OCI-LY1 (cell line): ENCODE measurements around the gene DCAF4L1.

Source experiments
- H2AFZ ChIP-seq: fragments of 200-600 bp; sonication (generic), shearing (Covaris generic); 2 replicates; pipeline ENCODE4 v1.6.0; 2014; ENCODE audit warnings: antibody characterized with exemption, mild to moderate bottlenecking, low read length
- H3F3A ChIP-seq: fragments of 200-600 bp; sonication (generic), shearing (Covaris generic); 2 replicates; pipeline ENCODE4 v1.6.0; 2014; ENCODE audit warnings: mild to moderate bottlenecking, antibody characterized with exemption, low read length, moderate library complexity; ENCODE audit not compliant: insufficient read depth
- H3K27ac ChIP-seq: fragments of 200-600 bp; sonication (generic); 2 replicates; pipeline ENCODE4 v1.5.1; 2014; ENCODE audit warnings: low read length, mixed run types, mild to moderate bottlenecking, low read depth; ENCODE audit not compliant: poor library complexity, severe bottlenecking
- H3K27me3 ChIP-seq: fragments of 200-600 bp; sonication (generic); 2 replicates; pipeline ENCODE4 v1.6.0; 2014; ENCODE audit warnings: antibody characterized with exemption, mild to moderate bottlenecking, low read length, moderate library complexity; ENCODE audit not compliant: insufficient read depth
- H3K36me3 ChIP-seq: fragments of 200-600 bp; sonication (generic); 2 replicates; pipeline ENCODE4 v1.6.1; 2014; ENCODE audit warnings: mild to moderate bottlenecking, antibody characterized with exemption, low read length, moderate library complexity, mixed read lengths; ENCODE audit not compliant: insufficient read depth
- H3K4me1 ChIP-seq: fragments of 200-600 bp; sonication (generic); 2 replicates; pipeline ENCODE4 v1.5.1; 2014; ENCODE audit warnings: mild to moderate bottlenecking, low read length, moderate library complexity; ENCODE audit not compliant: insufficient read depth, severe bottlenecking
- H3K4me2 ChIP-seq: fragments of 200-600 bp; sonication (generic), shearing (Covaris generic); 2 replicates; pipeline ENCODE4 v1.6.1; 2014; ENCODE audit warnings: low read length
- H3K4me3 ChIP-seq: fragments of 200-600 bp; sonication (generic); 2 replicates; pipeline ENCODE4 v1.5.1; 2014; ENCODE audit warnings: low read length, low read depth, mild to moderate bottlenecking, mixed read lengths; ENCODE audit not compliant: poor library complexity, severe bottlenecking
- H3K79me2 ChIP-seq: fragments of 200-600 bp; shearing (Covaris generic); 2 replicates; pipeline ENCODE4 v1.6.1; 2016; ENCODE audit warnings: mixed run types, low read length, mixed read lengths; ENCODE audit not compliant: insufficient read depth
- H3K9ac ChIP-seq: fragments of 200-600 bp; sonication (generic), shearing (Covaris generic); 2 replicates; pipeline ENCODE4 v1.6.1; 2014; ENCODE audit warnings: mild to moderate bottlenecking, low read length, mixed read lengths
- H3K9me2 ChIP-seq: fragments of 200-600 bp; sonication (generic), shearing (Covaris generic); 2 replicates; pipeline ENCODE4 v1.6.1; 2014; ENCODE audit warnings: low read depth, mild to moderate bottlenecking, low read length, mixed read lengths
- H3K9me3 ChIP-seq: fragments of 200-600 bp; shearing (Covaris generic); 2 replicates; pipeline ENCODE4 v1.6.1; 2014; ENCODE audit warnings: low read length, mixed read lengths
- H4K20me1 ChIP-seq: fragments of 200-600 bp; sonication (generic), shearing (Covaris generic); 2 replicates; pipeline ENCODE4 v1.6.0; 2016; ENCODE audit warnings: mild to moderate bottlenecking, low read length; ENCODE audit not compliant: insufficient read depth
- EZH2 ChIP-seq: fragments of 200-600 bp; sonication (generic), shearing (Covaris generic); IDR thresholded peaks from 2 replicates; pipeline ENCODE4 v1.8.0; 2017; ENCODE audit warnings: borderline replicate concordance, mixed run types, mild to moderate bottlenecking, antibody characterized with exemption, low read length, moderate library complexity, mixed read lengths
- TF ChIP-seq, protein P1 (sequence below): fragments of 200-600 bp; sonication (generic), shearing (Covaris generic); IDR thresholded peaks from 2 replicates; pipeline ENCODE4 v1.5.1; 2017; ENCODE audit warnings: mild to moderate bottlenecking, antibody characterized with exemption, low read length, moderate library complexity, mixed read lengths

Gene DCAF4L1

GRCh38 chr4:41991916-41992767 lies 10.6 kb downstream of the DCAF4L1 start:
- Histone ChIP-seq H3K9me2 (no peaks in the 10 kb centered on the region), H3K9ac (peak overlapping the region; percentile 80; the same call in 1 of the 2 replicates), H4K20me1 (no peaks in the 10 kb centered on the region), H3K9me3 (no peaks in the 10 kb centered on the region), H3K79me2 (peaks cover 22% of the 10 kb centered on the region), H3K27me3 (no peaks in the 10 kb centered on the region), H3F3A (no peaks in the 10 kb centered on the region), H3K4me2 (peak overlapping the region; percentile 94), H3K27ac (no peak overlapping the region), H3K4me3 (peak overlapping the region; percentile 85), H3K36me3 (no peaks in the 10 kb centered on the region), H2AFZ (no peak overlapping the region), H3K4me1 (peaks cover 32% of the 10 kb centered on the region)
- TF ChIP-seq EZH2, result no peak
- TF ChIP-seq, protein P1, sequence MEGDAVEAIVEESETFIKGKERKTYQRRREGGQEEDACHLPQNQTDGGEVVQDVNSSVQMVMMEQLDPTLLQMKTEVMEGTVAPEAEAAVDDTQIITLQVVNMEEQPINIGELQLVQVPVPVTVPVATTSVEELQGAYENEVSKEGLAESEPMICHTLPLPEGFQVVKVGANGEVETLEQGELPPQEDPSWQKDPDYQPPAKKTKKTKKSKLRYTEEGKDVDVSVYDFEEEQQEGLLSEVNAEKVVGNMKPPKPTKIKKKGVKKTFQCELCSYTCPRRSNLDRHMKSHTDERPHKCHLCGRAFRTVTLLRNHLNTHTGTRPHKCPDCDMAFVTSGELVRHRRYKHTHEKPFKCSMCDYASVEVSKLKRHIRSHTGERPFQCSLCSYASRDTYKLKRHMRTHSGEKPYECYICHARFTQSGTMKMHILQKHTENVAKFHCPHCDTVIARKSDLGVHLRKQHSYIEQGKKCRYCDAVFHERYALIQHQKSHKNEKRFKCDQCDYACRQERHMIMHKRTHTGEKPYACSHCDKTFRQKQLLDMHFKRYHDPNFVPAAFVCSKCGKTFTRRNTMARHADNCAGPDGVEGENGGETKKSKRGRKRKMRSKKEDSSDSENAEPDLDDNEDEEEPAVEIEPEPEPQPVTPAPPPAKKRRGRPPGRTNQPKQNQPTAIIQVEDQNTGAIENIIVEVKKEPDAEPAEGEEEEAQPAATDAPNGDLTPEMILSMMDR, result no peak

GRCh38 chr4:41992967-41993857 lies 11.7 kb downstream of the DCAF4L1 start:
- Histone ChIP-seq H3F3A (no peaks in the 10 kb centered on the region), H3K4me3 (no peak overlapping the region), H3K27me3 (no peaks in the 10 kb centered on the region), H4K20me1 (no peaks in the 10 kb centered on the region), H3K9me2 (no peaks in the 10 kb centered on the region), H3K9me3 (no peaks in the 10 kb centered on the region), H3K36me3 (no peaks in the 10 kb centered on the region), H3K27ac (no peak overlapping the region), H3K4me2 (no peak overlapping the region), H3K4me1 (peaks cover 32% of the 10 kb centered on the region), H3K79me2 (peaks cover 22% of the 10 kb centered on the region), H2AFZ (no peak overlapping the region), H3K9ac (no peak overlapping the region)
- TF ChIP-seq, protein P1, result no peak
- no peak for TF ChIP-seq EZH2

GRCh38 chr4:41994461-41994985 lies 13.0 kb downstream of the DCAF4L1 start:
- no peaks in the 10 kb centered on the region for H3K9me2 ChIP-seq
- peaks cover 23% of the 10 kb centered on the region for H3K4me1 ChIP-seq
- TF ChIP-seq, protein P1, result peak; percentile 4; the same call in 1 of the 2 replicates
- TF ChIP-seq EZH2, result no peak
- no peak overlapping the region for H3K4me2 ChIP-seq
- H3F3A ChIP-seq, result no peaks in the 10 kb centered on the region
- H3K36me3 ChIP-seq, result no peaks in the 10 kb centered on the region; the same call in 1 of the 2 replicates
- no peaks in the 10 kb centered on the region for H3K27me3 ChIP-seq
- no peak overlapping the region for H3K27ac ChIP-seq
- H4K20me1 ChIP-seq, result no peaks in the 10 kb centered on the region
- no peak overlapping the region for H3K4me3 ChIP-seq
- H3K79me2 ChIP-seq, result peaks cover 22% of the 10 kb centered on the region
- H3K9ac ChIP-seq, result no peak overlapping the region
- H2AFZ ChIP-seq, result no peak overlapping the region
- no peaks in the 10 kb centered on the region for H3K9me3 ChIP-seq
